ENCODE data around the gene LMF1.
"Not testable (repeated sequence)": the region's sequence is repeated elsewhere in the genome, so short reads cannot be mapped to it uniquely, and the experiment has no call there.

The LMF1 gene

DNA sequence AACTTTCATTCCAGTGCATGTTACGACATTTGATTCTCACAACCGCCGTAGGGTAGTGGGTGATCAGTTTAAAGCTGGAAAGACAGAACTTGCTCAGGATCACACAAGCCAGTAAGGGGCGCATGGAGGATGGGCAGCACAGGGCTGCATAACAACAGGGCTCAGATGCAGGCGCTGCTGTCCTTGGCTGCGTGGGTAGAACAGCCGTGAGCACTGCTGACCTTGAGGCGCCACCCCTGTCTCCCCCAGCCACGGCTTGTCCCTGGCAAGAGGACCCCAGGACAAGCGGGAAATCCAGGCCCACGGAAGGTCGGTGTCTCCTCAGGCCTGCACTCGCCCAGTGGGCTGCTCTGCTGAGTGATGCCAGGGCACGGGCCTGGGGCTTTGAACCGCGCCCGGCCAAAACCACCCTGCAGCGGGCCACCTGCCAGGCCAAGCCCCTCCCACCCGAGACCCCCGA is 84.7 kb downstream of the LMF1 start:
- no peak for DNase-seq (ENCODE audit: insufficient read length, low spot score)
- no peak for FAIRE-seq

DNA sequence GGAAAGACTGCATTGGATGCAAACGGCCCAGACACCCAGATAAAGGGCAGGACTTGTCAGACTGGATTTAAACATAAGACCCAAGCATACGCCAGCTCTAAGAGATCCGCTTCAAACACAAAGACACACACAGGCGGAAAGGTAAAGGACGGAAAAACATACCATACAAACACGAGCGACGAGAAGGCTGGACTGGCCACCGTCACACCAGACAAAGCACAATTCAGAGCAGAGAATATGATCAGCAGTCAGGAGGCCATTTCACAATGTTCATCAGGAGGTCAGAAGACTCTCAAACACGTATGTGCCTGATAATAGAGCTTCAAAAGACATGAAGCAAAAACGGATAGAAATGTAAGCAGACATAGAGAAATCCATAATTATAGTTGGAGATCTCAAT is 85.4 kb downstream of the LMF1 start:
- DNase-seq (ENCODE audit: insufficient read length, low spot score) (no peak), FAIRE-seq (no peak)

DNA sequence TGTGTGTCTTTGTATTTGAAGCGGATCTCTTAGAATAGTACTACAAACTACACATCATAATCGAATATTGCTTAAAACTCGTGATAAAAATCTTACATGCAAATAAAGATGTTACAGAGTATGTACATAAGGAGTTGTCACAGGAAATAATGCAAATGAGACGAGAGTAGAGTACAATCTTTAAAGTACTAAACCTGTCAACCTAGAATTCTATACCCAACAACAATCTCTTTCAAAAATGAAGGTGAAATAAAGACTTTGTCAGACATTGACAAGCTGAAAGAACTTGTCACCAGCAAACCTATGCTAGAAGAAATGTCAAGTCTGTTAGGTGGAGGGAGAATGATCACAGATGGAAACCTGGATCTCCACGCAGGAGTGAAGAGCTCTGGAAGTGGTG is 86.6 kb downstream of the LMF1 start:
- FAIRE-seq = no peak
- no peak for DNase-seq (ENCODE audit: insufficient read length, low spot score)

DNA sequence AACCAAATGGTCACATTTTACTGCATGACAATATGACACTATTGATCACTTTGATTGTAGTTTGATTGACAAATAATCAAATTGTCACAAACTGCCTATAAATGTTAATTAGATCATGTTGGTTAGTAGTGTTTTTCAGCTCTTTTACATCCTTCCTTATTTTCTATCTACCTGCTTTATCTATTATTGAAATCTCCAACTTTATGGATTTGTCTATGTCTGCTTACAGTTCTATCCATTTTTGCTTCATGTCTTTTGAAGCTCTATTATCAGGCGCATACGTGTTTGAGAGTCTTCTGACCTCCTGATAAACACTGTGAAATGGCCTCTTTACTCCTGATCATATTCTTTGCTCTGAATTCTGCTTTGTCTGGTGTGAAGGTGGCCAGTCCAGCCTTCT is 87.0 kb downstream of the LMF1 start:
- DNase-seq (ENCODE audit: insufficient read length, low spot score) (no peak), FAIRE-seq (no peak)

DNA sequence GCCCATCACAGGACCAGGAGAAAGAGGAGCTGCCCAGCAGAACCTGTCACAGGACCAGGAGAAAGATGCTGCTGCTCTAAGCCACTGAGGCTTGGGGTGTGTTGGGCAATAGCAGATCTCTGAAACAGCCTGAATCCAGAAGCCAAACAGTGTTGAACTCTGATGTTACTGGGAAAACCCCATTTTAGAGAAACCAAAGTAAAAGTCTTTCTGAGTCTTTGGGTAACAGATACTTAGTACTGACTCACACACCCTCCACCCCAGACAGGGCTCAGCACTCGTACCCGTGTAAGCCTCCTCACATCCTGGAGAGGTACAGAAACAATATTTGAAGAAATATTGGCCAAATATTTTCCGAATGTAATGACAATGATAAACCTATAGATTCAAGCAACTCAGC is 87.4 kb downstream of the LMF1 start:
- DNase-seq (ENCODE audit: insufficient read length, low spot score) (no peak), FAIRE-seq (no peak)

DNA sequence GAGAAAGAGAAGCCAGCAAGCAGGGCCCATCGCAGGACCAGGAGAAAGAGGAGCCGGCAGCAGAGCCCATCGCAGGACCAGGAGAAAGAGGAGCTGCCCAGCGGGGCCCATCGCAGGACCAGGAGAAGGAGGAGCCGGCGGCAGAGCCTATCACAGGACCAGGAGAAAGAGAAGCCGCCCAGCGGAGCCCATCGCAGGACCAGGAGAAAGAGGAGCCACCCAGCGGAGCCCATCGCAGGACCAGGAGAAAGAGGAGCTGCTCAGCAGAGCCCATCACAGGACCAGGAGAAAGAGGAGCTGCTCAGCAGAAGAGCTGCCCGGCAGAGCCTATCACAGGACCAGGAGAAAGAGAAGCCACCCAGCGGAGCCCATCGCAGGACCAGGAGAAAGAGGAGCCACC is 88.1 kb downstream of the LMF1 start:
- DNase-seq (ENCODE audit: insufficient read length, low spot score); FAIRE-seq: not testable (repeated sequence)

DNA sequence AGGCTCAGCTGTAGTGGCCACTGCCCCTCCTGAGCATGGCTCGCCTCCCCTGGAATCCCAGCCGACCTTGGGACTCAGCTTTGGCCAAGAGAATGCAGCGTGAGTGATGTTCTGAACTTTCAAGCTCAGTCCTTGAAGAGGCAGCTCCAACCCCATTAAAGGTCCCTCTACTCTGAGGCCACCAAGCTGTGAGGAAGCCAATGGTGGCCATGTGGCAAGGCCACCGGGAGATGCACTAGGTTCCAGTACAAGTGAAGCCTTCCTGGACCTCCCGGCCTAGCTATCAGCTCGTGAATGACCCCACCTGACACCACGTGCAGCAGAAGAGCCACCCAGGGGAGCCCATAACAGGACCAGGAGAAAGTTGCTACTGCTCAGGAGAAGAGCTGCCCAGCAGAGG is 88.5 kb downstream of the LMF1 start:
- DNase-seq (ENCODE audit: insufficient read length, low spot score) (no peak), FAIRE-seq (no peak)

DNA sequence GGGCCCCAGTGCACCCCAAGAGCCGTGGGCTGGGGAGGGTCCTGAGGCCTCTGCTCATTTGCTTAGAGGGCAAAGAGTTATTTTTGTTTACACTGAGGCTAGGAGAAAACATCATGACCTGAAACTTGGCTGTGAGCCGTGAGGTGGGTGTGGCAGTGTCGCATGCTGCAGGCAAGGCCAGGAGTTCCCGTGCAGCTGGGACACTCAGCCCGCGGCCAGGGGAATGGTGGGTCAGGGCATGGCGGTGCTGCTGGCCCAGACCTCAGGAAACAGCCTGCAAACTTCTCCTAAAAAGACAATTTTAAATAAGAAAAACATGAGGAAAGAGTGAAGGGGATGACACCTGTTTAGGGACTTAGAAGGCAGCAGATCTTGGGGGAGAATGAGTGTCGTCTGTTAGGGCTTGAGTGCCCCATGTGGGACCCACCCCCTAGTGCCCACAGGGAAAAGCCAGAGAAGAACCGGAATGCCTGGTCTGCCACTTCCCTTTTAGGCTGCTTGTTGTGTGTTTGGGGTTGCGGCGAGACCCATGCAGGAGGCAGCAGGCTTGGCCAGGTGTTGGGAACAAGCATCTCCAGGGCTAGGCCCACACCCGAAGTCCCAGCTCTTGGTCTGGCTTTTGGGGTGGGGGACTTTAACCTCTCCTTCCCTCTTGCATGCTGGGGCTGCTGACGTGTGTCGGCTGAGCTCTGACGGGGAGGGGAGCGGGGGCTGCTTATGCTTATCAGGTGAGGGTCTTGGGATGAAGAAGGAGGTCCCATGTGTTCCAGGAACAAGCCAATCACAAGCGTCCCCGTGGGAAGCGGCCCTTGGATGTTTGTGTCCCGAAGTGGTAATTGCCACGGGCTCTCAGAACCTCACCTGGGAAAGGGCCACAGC is 89.3 kb downstream of the LMF1 start:
- DNase-seq (ENCODE audit: insufficient read length, low spot score) (no peak), FAIRE-seq (no peak)

DNA sequence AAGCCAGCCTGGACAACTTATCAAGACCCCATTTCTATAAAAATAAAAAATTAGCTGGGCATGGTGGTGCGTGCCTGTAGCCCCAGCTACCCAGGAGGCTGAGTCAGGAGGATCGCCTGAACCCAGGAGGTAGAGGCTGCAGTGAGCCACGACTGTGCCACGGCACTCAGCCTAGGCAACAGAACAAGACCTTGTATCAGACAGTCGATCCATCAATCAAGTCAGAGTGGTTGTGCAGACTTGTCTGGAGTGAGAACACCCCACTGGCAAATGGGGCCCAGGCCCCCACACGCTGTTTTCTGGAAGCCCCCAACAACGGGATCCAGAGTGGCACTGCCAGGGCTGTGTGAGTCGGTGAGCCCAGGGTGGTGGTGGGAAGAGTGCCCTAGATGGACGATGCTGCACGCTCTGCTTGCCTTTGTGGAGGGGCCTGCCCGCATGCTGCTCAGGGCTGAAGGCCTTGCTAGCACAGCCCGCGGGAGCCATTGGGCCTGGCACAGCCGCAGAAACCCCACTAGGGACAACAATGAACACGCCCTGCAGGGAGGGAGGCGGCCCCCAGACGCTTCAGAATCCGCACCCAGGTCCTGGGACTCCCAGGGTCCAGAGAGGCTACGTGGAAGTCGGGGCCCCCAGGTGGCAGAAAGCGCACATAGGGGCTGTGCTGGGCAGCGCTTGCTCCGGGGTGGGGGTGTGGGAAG is 90.2 kb downstream of the LMF1 start:
- FAIRE-seq (no peak), DNase-seq (ENCODE audit: insufficient read length, low spot score) (no peak)

DNA sequence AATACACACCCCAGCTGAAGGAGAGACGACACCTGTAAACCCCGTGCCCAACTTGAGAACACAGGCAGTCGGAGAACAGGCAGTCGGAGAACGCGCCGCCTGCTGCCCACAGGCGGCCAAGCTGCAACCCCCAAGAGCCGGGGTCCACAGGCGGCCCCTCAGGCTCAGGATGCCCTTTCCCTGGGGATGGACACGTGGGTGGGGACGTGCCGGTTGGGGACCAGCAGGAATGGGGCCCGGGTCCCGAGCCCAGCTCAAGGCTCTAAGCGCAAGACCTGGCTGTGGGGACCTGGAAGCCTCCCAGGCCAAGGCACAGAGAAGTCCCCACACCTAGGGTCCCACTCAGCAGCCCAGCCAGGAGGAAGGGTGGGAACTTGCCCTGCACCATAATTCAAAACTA is 90.8 kb downstream of the LMF1 start:
- DNase-seq (ENCODE audit: insufficient read length, low spot score) (no peak), FAIRE-seq (no peak)

DNA sequence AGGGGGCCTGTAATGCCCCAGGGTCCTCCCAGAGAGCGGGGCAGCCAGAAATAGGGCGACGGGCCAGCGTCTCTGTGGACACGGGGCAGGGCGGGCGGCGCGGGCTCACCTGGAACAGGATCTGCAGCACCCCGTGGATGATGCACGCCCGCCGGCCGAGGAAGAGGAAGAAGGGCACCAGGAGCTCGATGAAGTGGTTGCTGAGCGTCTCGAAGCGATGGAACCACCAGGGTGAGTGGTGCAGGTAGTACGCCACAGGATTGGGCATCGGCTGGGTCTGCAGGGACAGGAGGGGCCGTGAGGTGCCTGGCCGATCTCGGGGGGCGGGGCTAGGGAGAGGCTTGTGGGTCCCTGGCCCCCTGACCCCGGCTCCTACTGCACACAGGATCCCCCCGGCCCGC is 91.3 kb downstream of the LMF1 start:
- DNase-seq (ENCODE audit: insufficient read length, low spot score) (no peak), FAIRE-seq (no peak)

DNA sequence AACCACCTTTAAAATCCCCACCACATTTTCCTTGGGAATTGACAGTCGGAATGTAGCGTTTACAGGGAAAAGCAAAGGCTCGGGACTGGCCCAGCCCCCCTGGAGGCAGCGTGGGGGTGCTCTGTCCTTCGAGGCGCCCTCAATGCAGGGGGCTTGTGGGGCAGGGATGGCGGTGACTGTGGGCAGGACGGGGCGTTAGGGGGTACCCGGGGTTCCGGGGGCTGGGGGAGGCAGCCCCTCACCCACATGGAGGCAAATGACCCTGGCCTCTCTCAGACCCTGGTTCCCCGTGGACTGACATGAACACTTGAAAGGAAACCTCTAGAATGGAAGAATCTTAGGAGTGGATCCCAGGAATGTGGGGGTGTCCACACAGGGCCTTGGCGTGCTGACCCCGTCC is 91.9 kb downstream of the LMF1 start:
- no peak for FAIRE-seq

DNA sequence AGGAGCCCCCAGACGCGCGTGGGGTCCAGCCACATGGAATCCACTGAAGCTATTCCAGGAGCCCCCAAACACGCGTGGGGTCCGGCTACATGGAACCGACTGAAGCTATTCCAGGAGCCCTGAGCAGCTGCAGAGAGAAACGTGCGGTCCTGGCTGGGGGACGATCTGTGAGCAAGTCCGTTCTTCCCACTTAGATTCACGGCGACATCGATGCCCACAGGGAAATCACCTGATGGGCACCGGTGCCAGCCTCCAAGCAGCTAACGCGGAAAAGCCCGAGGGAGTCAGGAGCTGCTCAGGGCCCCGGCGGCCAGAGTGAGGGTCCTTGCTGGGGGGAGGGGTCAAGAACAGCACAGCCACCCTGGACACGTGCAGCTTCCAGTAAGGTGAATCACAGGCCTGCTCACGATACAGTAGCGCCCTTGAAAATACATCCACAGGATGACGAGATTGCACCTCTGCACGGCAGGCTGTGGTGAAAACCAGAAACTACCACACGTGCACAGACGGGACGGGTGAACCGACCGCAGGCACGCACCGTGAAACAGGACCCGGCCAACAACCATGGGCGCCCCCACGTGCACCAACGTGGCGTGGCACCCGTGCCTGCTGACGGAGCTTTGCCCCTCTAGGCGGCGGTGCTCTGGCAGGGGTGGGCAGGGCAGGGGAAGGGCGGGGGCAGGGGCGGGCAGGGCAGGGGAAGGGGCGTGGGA is 92.6 kb downstream of the LMF1 start:
- DNase-seq (ENCODE audit: insufficient read length, low spot score) (no peak), FAIRE-seq (no peak)

More for the DNA sequence above, 91.9 kb downstream of the LMF1 start:
- DNase-seq (ENCODE audit: insufficient read length, low spot score) = no peak

DNA sequence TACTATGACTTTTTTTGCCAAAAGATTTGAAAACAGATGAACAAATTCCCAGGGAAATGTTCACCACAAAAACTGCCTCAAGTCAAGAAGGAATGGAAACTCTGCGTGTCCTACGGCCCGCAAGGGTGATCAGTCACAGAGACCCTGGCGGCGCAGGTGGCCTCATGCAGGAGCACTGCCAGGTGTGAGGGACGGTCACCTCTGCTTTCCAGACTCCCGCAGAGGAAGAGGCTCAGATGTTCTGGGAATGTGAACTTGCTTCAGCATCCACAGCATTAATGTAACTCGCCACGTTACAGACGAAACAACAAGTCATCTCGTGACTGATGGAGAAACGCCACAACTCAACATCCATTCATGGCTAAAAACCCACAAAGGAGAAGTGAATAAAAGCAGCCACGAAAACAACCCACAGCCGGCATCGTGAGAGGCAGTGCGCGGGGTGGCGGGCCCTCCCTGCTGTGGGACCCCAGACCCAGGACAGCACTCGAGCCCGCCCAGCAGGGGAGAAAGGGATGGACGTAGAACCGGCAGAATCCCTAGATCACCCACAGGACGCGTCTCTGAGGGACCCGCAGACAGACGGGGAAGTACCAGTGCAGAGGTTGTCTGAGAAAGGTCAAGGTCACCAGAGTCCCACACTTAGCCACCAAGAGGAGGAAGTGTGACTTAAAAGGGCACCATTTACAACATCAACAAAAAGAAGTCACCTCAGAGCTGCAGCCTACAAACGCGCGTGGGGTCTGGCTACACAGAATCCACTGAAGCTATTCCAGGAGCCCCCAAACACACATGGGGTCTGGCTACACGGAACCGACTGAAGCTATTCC is 93.3 kb downstream of the LMF1 start:
- DNase-seq (ENCODE audit: insufficient read length, low spot score) = no peak
- no peak for FAIRE-seq

DNA sequence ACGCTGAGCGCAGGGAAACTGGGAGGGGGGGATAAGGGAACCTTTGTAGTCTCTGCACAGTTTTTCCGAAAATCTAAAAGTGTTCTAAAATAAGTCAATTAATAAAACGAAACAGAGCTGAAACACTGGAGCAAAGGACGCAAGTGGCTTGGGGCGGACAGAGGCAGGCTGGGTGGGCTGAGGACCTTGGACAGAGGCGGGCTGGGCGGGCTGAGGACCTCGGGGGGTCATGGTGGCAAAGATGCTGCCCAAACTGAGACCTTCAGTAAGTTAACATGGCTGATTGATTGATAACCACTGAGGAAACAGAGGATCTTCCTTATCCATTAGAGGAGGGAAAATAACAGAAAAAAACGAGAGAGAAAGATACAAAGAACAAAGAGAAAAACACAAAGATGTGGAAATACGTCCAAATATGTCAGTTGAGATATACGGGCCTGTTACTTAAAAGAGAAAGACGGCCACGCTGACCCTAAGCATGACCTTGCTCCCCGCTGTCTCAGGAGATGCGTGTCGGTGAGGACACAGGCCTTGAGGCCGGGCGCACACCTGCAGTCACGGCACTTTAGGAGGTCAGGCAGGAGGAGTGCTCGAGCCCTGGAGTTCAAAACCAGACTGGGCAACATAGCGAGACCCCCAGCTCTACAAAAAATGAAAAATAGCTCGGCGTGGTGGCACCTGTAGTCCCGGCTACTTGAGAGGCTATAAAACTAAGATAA is 94.1 kb downstream of the LMF1 start:
- no peak for DNase-seq (ENCODE audit: insufficient read length, low spot score)
- no peak for FAIRE-seq

DNA sequence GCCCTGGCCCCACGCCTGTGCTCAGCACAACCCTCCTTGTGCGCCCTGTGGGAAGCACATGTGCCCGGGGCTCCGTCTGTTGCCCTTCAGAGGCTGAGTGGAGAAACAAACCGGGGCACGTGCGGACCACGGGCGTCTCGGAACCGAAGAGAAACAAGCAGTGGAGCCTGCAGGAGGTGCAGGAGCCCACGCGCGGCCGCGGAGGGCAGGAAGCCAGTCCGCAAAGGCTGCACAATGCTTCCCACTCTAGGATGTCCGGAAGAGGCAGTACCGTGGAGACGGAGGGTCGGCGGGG is 94.8 kb downstream of the LMF1 start:
- DNase-seq (ENCODE audit: insufficient read length, low spot score) = no peak
- FAIRE-seq = no peak

DNA sequence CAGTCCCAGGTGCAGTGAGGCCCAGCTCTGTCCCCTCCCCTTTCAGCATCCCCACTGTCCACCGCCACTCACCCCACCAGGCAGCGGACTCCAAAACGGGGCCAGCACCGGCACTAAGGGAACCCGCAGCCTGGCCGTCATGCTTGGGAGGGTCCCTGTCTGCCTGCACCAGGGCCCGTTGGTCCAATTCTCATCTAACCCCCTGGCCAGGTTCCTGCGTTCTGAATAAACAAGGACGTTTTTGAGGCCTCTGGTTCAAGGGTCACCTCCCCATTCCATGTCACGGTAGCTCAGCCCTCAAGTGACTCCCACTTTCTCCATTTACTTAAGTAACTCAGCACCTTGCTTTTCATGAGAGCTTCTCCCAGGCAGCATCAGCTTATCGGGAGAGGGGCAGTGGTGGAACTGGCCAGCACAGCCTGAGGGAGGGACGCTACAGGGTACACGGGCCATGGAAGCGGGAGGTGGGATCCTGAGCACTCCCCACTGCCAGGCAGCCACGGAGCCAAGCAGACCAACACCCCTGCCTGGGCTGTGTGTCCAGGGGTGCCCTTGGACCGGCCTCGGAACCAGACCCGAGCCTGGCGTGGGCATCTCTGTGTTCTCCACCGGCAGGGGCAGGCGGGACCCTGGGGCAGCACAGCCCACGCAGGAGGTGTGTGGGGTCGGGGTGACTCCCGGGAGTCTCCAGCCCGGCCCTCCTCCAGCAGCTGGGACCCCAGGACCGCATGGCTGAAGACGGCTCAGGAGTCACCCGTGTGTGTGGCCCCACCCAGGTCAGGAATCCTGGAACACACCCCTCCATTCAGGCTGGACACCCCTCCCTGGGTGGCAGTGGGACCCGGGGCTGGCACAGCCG is 95.4 kb downstream of the LMF1 start:
- FAIRE-seq = no peak
- DNase-seq (ENCODE audit: insufficient read length, low spot score) = no peak

DNA sequence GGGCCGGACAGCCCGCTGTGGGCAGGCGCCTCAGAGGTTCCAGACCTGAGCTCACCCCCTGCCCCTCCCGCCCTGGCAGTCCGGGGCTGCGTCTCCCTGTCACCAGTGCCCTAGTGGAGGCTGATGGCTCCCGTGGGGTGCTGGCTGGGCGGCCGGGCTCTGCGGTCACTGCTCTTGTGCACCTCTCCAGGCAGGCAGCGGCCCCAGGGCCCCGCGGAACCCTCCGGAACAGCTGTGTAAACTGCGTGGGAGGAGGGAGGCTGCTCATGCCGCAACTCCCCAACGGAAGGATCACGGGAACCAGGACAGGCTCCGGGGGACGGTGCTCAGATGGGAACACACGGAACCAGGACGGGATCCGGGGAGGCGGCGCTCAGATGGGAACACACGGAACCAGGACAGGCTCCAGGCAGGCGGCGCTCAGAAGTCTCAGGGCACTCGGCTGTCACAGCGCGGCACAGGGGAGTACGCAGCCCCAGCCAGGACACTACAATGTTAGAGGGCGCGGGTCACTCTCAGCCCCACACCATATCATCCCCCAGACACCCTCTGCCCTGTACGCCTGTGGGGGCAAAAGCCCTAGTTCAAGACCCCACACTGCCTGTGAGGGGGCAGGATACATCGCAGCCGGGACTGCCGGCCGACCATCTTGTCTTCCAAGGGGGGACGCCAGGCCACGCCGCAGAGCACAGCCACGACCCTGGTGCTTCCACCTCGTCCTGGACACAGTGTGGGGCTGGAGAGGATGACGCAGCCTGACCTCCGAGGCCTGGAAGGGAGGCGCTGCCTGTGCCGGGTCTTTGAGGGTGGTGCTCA is 96.2 kb downstream of the LMF1 start:
- no peak for DNase-seq (ENCODE audit: insufficient read length, low spot score)
- no peak for FAIRE-seq
